Embryonic facial prominence (tissue), 1 donor: Measurements from ENCODE around the gene NTRK1.

Experiments used
- DNase-seq: peaks from one replicate; pipeline ENCODE4 v3.0.0-alpha.2; 2016; ENCODE audit errors: extremely low spot score

The NTRK1 gene

GRCh38 chr1:156860628-156861423, at the start of gene NTRK1:
Gene NTRK1, plus strand, starts transcription at chr1:156860865. Its CDS starts 70 bp downstream, at chr1:156860935.
- no peak for DNase-seq

GRCh38 chr1:156811168-156811567, 49.5 kb upstream of the NTRK1 start:
- no peak for DNase-seq

- DNase-seq: no peak
Observed at GRCh38 chr1:156812293-156812990, 48.2 kb upstream of the NTRK1 start.

GRCh38 chr1:156813298-156813697, 47.4 kb upstream of the NTRK1 start:
- no peak for DNase-seq

GRCh38 chr1:156813750-156814570, 46.7 kb upstream of the NTRK1 start:
- DNase-seq: no peak

- no peak for DNase-seq
Observed at GRCh38 chr1:156814571-156815260, 45.9 kb upstream of the NTRK1 start.

GRCh38 chr1:156815307-156815826, 45.3 kb upstream of the NTRK1 start:
- no peak for DNase-seq

- DNase-seq: no peak
Observed at GRCh38 chr1:156815961-156816422, 44.7 kb upstream of the NTRK1 start.

GRCh38 chr1:156816561-156817328, 43.9 kb upstream of the NTRK1 start, which contains the start of gene SH2D2A:
Gene SH2D2A, minus strand, starts transcription at chr1:156816848. Its CDS starts 140 bp downstream, at chr1:156816708.
- DNase-seq: no peak

GRCh38 chr1:156821801-156822200, 38.9 kb upstream of the NTRK1 start:
- no peak for DNase-seq

- no peak for DNase-seq
Observed at GRCh38 chr1:156822680-156823079, 38.0 kb upstream of the NTRK1 start.

- DNase-seq: no peak
Observed at GRCh38 chr1:156823210-156823790, 37.4 kb upstream of the NTRK1 start.

- no peak for DNase-seq
Observed at GRCh38 chr1:156826630-156827029, 34.0 kb upstream of the NTRK1 start.

GRCh38 chr1:156828400-156829124, 32.1 kb upstream of the NTRK1 start:
- DNase-seq: no peak

- DNase-seq: no peak
Observed at GRCh38 chr1:156832434-156832833, 28.2 kb upstream of the NTRK1 start.

GRCh38 chr1:156833603-156834002, 27.1 kb upstream of the NTRK1 start:
- no peak for DNase-seq

- no peak for DNase-seq
Observed at GRCh38 chr1:156834322-156834721, 26.3 kb upstream of the NTRK1 start.

- no peak for DNase-seq
Observed at GRCh38 chr1:156836041-156836654, 24.5 kb upstream of the NTRK1 start.

GRCh38 chr1:156836892-156837291, 23.8 kb upstream of the NTRK1 start:
- DNase-seq: no peak
